NT2/D1 (cell line): ENCODE results near the gene UBE2E3.
A peak's percentile ranks its signal among the peaks of the same experiment; 100 is the strongest.

Experiments
- DNase-seq: peaks from one replicate; pipeline ENCODE4 v3.0.0-alpha.2; 2011; ENCODE audit warnings: low read depth, low spot score
- H3K27me3 ChIP-seq: 2 replicates; pipeline ENCODE4 v1.6.0; 2011; ENCODE audit warnings: mild to moderate bottlenecking; ENCODE audit not compliant: insufficient read length, insufficient read depth
- H3K36me3 ChIP-seq: 2 replicates; pipeline ENCODE4 v1.6.1; 2011; ENCODE audit warnings: mild to moderate bottlenecking, low read length, mixed read lengths; ENCODE audit not compliant: insufficient read depth, insufficient read length
- H3K4me1 ChIP-seq: 2 replicates; pipeline ENCODE4 v1.5.1; 2011; ENCODE audit not compliant: insufficient read depth, insufficient read length
- H3K4me3 ChIP-seq: 2 replicates; pipeline ENCODE4 v1.5.1; 2011; ENCODE audit warnings: low read depth; ENCODE audit not compliant: insufficient read length
- H3K9ac ChIP-seq: 2 replicates; pipeline ENCODE4 v1.6.0; 2011; ENCODE audit warnings: low read depth; ENCODE audit not compliant: insufficient read length
- H3K9me3 ChIP-seq: 2 replicates; pipeline ENCODE4 v1.5.1; 2011; ENCODE audit warnings: mild to moderate bottlenecking, low read length; ENCODE audit not compliant: insufficient read depth
- SUZ12 ChIP-seq: IDR thresholded peaks from 2 replicates; pipeline ENCODE4 v1.6.1; 2011; ENCODE audit not compliant: insufficient read length, insufficient read depth; ENCODE audit errors: extremely low read depth
- YY1 ChIP-seq: IDR thresholded peaks from 2 replicates; pipeline ENCODE4 v1.6.1; 2011; ENCODE audit not compliant: insufficient read length, insufficient read depth
- ZNF274 ChIP-seq: IDR thresholded peaks from 2 replicates; pipeline ENCODE4 v1.6.1; 2011; ENCODE audit warnings: mild to moderate bottlenecking, low read depth, low read length

UBE2E3 gene

GRCh38 chr2:180978903-180979748, 1.3 kb upstream of the UBE2E3 start:
- no peaks in the 10 kb centered on the region for H3K4me1 ChIP-seq
- no peak overlapping the region for H3K4me3 ChIP-seq
- no peaks in the 10 kb centered on the region for H3K27me3 ChIP-seq
- H3K9ac ChIP-seq = no peak overlapping the region
- no peak for TF ChIP-seq ZNF274
- no peaks in the 10 kb centered on the region for H3K9me3 ChIP-seq
- DNase-seq = no peak
- peaks cover 10% of the 10 kb centered on the region for H3K36me3 ChIP-seq

- no peak for DNase-seq
- no peaks in the 10 kb centered on the region for H3K27me3 ChIP-seq
- H3K36me3 ChIP-seq = peaks cover 15% of the 10 kb centered on the region
- H3K4me1 ChIP-seq = no peaks in the 10 kb centered on the region
- H3K9me3 ChIP-seq = no peaks in the 10 kb centered on the region
- no peak for TF ChIP-seq ZNF274
- H3K9ac ChIP-seq = peak overlapping the region; percentile 68
- peak overlapping the region; percentile 41 for H3K4me3 ChIP-seq
Measured at GRCh38 chr2:180979749-180980105, 678 bp upstream of the UBE2E3 start.

GRCh38 chr2:180980943-180981911, 822 bp downstream of the UBE2E3 start:
- peaks cover 20% of the 10 kb centered on the region for H3K36me3 ChIP-seq

GRCh38 chr2:180983468-180984242, 3.2 kb downstream of the UBE2E3 start:
- TF ChIP-seq YY1 = peak; percentile 40
- no peak for TF ChIP-seq ZNF274
- H3K27me3 ChIP-seq = no peaks in the 10 kb centered on the region
- no peaks in the 10 kb centered on the region for H3K9me3 ChIP-seq
- DNase-seq = peak; percentile 42
- H3K9ac ChIP-seq = no peak overlapping the region
- peaks cover 25% of the 10 kb centered on the region for H3K36me3 ChIP-seq
- H3K4me1 ChIP-seq = no peaks in the 10 kb centered on the region
- H3K4me3 ChIP-seq = no peak overlapping the region

More at GRCh38 chr2:180980943-180981911, 822 bp downstream of the UBE2E3 start:
- H3K9me3 ChIP-seq = no peaks in the 10 kb centered on the region
- H3K4me1 ChIP-seq = no peaks in the 10 kb centered on the region
- peak overlapping the region; percentile 82 for H3K9ac ChIP-seq
- peak overlapping the region; percentile 73 for H3K4me3 ChIP-seq
- H3K27me3 ChIP-seq = no peaks in the 10 kb centered on the region
- no peak for TF ChIP-seq ZNF274
- TF ChIP-seq SUZ12 = no peak
- no peak for TF ChIP-seq YY1
- no peak for DNase-seq

- no peak overlapping the region for H3K4me3 ChIP-seq
- H3K36me3 ChIP-seq = peaks cover 35% of the 10 kb centered on the region
- TF ChIP-seq SUZ12 (no peak), ZNF274 (no peak), YY1 (no peak)
- no peaks in the 10 kb centered on the region for H3K27me3 ChIP-seq
- H3K9ac ChIP-seq = no peak overlapping the region
- H3K4me1 ChIP-seq = no peaks in the 10 kb centered on the region
- DNase-seq = no peak
- no peaks in the 10 kb centered on the region for H3K9me3 ChIP-seq
Measured at GRCh38 chr2:180985771-180986395, 5.5 kb downstream of the UBE2E3 start.

GRCh38 chr2:180987146-180987545, 6.7 kb downstream of the UBE2E3 start:
- Histone ChIP-seq H3K4me3 (no peak overlapping the region), H3K9me3 (no peaks in the 10 kb centered on the region), H3K27me3 (no peaks in the 10 kb centered on the region), H3K36me3 (peaks cover 41% of the 10 kb centered on the region), H3K4me1 (no peaks in the 10 kb centered on the region), H3K9ac (no peak overlapping the region)
- no peak for DNase-seq
- TF ChIP-seq SUZ12 (no peak), YY1 (no peak), ZNF274 (no peak)
